CD4-positive, alpha-beta T cell treated with Interleukin-1 beta for 1 hour (primary cell): ENCODE results near the gene OR6C68.
"Not testable (repeated sequence)": the region's sequence is repeated elsewhere in the genome, so short reads cannot be mapped to it uniquely, and the experiment has no call there.

Experiments
- DNase-seq, 2 donors: peaks; one replicate each; pipeline ENCODE4 v3.0.0-alpha.2; 2020 to 2022

OR6C68 gene

DNA sequence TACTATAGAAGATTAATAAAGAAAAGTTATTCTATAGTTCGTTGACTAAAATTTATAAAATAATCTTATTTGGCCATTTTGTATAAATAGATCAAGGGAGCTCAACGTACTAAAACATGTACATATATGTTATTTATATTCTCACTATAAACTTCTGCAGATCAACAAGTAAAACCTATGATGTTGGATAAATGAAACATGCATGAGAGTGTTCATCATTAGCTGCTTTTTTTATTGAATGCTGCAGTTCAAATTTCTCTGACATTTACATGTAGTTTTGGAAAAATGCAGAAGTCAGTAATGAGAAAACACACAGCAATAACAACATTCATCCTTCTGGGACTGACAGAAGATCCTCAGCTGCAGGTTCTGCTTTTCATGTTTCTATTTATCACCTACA lies at the start of gene OR6C68:
Gene OR6C68, plus strand, starts transcription at position 301 of the 400 bp plus-strand sequence. Its CDS starts 0 bp downstream, at position 301.
- no peak for DNase-seq

- DNase-seq = no peak
Observed at GRCh38 chr12:55443776-55444175, 48.4 kb upstream of the OR6C68 start, which contains the start of gene OR6C2. TSS of gene OR6C2 (plus strand) at chr12:55444076. CDS start at chr12:55452214, 8,138 bp downstream.

DNA sequence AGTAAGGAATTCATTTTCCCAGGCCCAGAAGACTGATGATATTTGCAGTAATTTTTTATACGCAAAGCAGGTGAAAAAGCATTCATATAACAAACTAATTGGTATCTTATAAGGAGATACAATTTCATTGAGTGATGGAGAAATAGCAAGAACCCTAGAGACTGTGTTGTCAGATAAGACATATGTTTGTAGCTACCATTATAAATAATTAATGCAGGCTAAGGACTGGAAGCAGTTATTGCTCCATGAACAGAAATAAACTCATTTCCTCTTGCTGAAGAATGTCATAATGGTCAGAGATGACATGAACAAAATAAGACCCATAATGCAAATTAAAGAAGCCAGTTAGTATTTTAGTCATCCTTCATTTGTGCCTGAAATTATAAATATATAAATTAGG lies 46.8 kb upstream of the OR6C68 start:
- DNase-seq = no peak

DNA sequence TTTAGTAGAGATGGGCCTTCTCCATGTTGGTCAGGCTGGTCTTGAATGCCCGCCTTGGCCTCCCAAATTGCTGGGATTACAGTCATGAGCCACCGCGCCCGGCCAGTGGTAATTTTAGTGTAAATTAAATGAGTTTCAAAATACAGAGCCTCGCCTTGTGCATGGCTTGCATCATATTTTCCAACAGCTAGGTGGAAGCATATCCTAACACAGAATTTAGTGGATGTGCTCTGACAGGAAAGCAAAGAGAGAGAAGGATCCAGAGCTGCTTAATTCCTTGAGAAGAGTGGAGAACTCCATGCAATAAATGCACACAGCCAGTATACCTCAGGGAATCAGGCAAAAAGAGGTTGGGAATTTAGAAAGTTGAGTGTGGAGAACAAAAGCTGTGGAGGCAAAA lies 45.9 kb upstream of the OR6C68 start:
- no peak for DNase-seq

DNA sequence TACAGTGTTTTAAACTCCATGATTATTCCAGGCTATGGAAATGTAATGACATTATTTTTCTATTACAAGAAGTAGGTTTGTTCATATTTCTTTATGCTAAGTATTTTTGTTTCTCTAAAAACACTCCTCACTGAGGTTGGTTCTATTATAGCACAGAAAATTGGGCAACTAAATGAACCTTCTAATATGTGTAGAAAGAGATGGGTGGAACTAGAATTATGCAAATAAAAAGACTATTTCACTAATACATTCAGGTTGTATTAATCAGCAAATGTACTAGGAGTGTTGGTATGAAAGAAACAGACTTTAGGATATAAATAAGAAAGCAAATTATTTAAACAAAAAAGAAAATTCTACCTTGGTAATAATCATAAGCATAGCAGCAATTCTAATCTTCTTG lies 43.4 kb upstream of the OR6C68 start:
- DNase-seq = no peak

DNA sequence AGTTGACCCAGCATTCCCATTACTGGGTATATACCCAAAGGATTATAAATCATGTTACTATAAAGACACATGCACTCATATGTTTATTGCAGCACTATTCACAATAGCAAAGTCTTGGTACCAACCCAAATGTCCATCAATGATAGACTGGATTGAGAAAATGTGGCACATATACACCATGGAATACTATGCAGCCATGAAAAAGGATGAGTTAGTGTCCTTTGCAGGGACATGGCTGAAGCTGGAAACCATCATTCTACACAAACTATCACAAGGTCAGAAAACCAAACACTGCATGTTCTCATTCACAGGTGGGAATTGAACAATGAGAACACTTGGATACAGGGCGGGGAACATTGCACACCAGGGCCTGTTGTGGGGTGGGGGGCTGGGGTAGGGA lies 27.3 kb upstream of the OR6C68 start:
- not testable (repeated sequence) for DNase-seq

DNA sequence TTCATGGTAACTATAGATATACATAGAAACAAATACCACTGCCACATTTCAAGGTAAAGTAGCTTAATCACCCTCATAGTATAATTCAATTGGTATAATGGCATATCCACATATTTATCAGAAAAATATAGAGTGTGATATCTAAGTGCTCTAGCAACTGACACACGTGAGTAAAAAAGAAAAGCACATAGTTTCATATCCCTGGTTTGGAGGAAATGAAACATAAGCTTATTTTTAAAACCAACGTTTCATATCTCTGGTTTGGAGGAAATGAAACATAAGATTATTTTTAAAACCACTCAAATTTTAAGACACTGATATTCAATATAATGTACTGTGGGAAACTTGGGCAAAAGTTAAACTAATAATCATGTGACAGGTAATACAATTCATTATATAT lies 24.3 kb upstream of the OR6C68 start:
- DNase-seq = no peak

DNA sequence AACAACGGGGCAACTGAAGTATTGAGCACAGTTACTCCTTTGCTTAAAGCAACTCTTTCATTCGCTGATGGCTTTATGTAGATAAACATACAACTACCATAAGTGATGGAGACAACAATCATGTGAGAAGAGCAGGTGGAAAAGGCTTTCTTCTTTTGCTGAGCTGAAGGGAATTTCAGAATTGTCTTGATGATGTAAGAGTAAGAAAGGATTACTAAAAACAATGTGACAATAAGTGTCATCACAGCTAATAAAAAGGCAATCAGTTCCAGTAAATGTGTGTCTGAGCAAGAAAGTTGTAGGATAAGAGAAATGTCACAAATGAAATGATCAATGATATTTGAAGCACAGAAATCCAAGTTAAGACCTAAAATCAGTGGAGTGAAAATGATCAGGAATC lies 22.9 kb upstream of the OR6C68 start:
- DNase-seq = no peak

GRCh38 chr12:55470088-55470829 lies 21.9 kb upstream of the OR6C68 start, which contains the start of gene OR6C70:
TSS of gene OR6C70 (minus strand) at chr12:55470138. CDS start at chr12:55470138, 0 bp downstream.
- no peak for DNase-seq

- DNase-seq = no peak
Observed at GRCh38 chr12:55472264-55472663, 19.9 kb upstream of the OR6C68 start.

- DNase-seq = not testable (repeated sequence)
Observed at GRCh38 chr12:55479136-55479535, 13.0 kb upstream of the OR6C68 start.

GRCh38 chr12:55484284-55484683 lies 7.9 kb upstream of the OR6C68 start:
- not testable (repeated sequence) for DNase-seq

- DNase-seq = no peak
Observed at GRCh38 chr12:55495490-55495889, 3.3 kb downstream of the OR6C68 start.

GRCh38 chr12:55499231-55499630 lies 7.1 kb downstream of the OR6C68 start:
- no peak for DNase-seq

DNA sequence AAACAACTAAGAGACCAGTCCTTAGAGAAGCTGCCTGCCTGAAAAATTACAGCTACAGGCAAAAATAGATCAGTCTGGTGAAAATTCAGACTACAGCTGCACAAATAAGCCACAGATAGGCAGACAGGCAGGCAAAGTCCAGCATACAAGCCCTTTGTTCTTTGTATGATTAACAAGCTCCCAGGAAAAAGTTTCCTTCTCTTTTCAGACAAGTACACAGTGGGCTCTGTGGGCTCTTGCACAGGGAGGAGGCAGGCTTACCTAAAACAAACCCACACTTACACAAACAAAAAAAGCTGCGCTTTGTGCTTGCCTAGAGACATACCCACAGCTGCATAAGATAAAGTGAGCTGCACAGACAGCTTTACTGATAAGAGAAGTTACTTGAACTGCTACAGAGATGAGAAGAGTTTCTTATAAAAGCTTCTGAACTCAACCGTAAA lies 7.7 kb downstream of the OR6C68 start:
- DNase-seq = no peak

DNA sequence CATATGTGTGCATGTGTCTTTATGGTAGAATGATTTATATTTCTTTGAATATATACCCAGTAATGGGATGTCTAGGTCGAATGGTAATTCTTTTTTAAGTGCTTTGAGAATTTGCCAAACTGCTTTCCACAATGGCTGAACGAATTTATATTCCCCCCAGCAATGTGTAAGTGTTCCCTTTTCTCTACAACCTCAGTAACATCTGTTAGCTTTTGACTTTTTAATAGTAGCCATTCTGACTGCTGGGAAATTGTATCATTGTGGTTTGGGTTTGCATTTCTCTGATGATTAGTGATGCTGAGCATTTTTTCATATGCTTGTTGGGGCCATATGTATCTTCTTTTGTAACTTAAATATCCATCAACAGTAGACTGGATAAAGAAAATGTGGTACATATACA lies 9.4 kb downstream of the OR6C68 start:
- DNase-seq = no peak

- DNase-seq = no peak
Observed at GRCh38 chr12:55515696-55516095, 23.5 kb downstream of the OR6C68 start.

GRCh38 chr12:55516391-55516790 lies 24.2 kb downstream of the OR6C68 start:
- DNase-seq = no peak
